Effector memory CD8-positive, alpha-beta T cell (primary cell): ENCODE results near the gene SORBS2.

ENCODE experiments used
- ATAC-seq: fragments of 150-1000 bp; cut with Tn5 transposase; replicated peaks from 2 replicates; pipeline ENCODE4 v1.10.0; 2021; ENCODE audit warnings: mild to moderate bottlenecking, moderate library complexity
- DNase-seq, 3 experiments: peaks; one replicate each; pipeline ENCODE4 v3.0.0; 2021
- H3K27ac Mint-ChIP-seq, 2 donors: one replicate each; pipeline ENCODE4 v1.8.0; 2022; ENCODE audit warnings: mild to moderate bottlenecking in 2 of 2, mixed read lengths in 2 of 2, moderate library complexity in 2 of 2
- H3K27me3 Mint-ChIP-seq, 2 donors: one replicate each; pipeline ENCODE4 v1.8.0; 2022; ENCODE audit warnings: mixed read lengths in 2 of 2
- H3K36me3 Mint-ChIP-seq: one replicate; pipeline ENCODE4 v1.8.0; 2022; ENCODE audit warnings: mild to moderate bottlenecking, moderate library complexity, mixed read lengths; ENCODE audit not compliant: insufficient read depth
- H3K4me1 Mint-ChIP-seq, 2 donors: one replicate each; pipeline ENCODE4 v1.8.0; 2022; ENCODE audit warnings: low read depth in 2 of 2, mixed read lengths in 2 of 2
- H3K4me3 Mint-ChIP-seq, 2 donors: one replicate each; pipeline ENCODE4 v1.8.0; 2022; ENCODE audit warnings: mild to moderate bottlenecking in 2 of 2, mixed read lengths in 2 of 2, moderate library complexity in 2 of 2
- H3K9me3 Mint-ChIP-seq, 2 donors: one replicate each; pipeline ENCODE4 v1.8.0; 2022; ENCODE audit warnings: mixed read lengths in 2 of 2

Gene SORBS2

GRCh38 chr4:185786422-185786821, 25.6 kb downstream of the SORBS2 start:
- no peaks in the 10 kb centered on the region for H3K4me1 Mint-ChIP-seq

GRCh38 chr4:185783574-185783973, 28.4 kb downstream of the SORBS2 start:
- Mint-ChIP-seq H3K9me3 (no peaks in the 10 kb centered on the region), H3K4me3 (no peak overlapping the region), H3K27me3 (peaks cover 16 to 35% of the 10 kb centered on the region in 2 donors), H3K4me1 (no peaks in the 10 kb centered on the region), H3K27ac (no peak overlapping the region), H3K36me3 (no peaks in the 10 kb centered on the region)
- ATAC-seq, result no peak
- no peak for DNase-seq

More at GRCh38 chr4:185786422-185786821, 25.6 kb downstream of the SORBS2 start:
- Mint-ChIP-seq H3K27me3 (peaks cover 18 to 32% of the 10 kb centered on the region in 2 donors), H3K36me3 (no peaks in the 10 kb centered on the region), H3K9me3 (no peaks in the 10 kb centered on the region), H3K4me3 (no peak overlapping the region), H3K27ac (no peak overlapping the region)
- DNase-seq, result no peak
- no peak for ATAC-seq

GRCh38 chr4:185782523-185782922, 29.5 kb downstream of the SORBS2 start:
- Mint-ChIP-seq H3K27me3 (peaks cover 16 to 29% of the 10 kb centered on the region in 2 donors), H3K27ac (no peak overlapping the region), H3K4me3 (no peak overlapping the region), H3K4me1 (no peaks in the 10 kb centered on the region), H3K9me3 (no peaks in the 10 kb centered on the region), H3K36me3 (no peaks in the 10 kb centered on the region)
- no peak for ATAC-seq
- no peak for DNase-seq

- H3K27me3 Mint-ChIP-seq, result peaks cover 10 to 22% of the 10 kb centered on the region in 2 donors
- ATAC-seq (no peak), DNase-seq (no peak)
- H3K4me1 Mint-ChIP-seq, result no peaks in the 10 kb centered on the region
- no peaks in the 10 kb centered on the region for H3K9me3 Mint-ChIP-seq
- H3K4me3 Mint-ChIP-seq, result no peak overlapping the region
- H3K27ac Mint-ChIP-seq, result no peak overlapping the region
- H3K36me3 Mint-ChIP-seq, result peaks cover 1% of the 10 kb centered on the region
Measured at GRCh38 chr4:185781555-185782215, 30.3 kb downstream of the SORBS2 start.

GRCh38 chr4:185780472-185780871, 31.5 kb downstream of the SORBS2 start:
- Mint-ChIP-seq H3K27me3 (peaks cover 10 to 15% of the 10 kb centered on the region in 2 donors), H3K4me1 (no peaks in the 10 kb centered on the region), H3K9me3 (no peaks in the 10 kb centered on the region), H3K36me3 (peaks cover 3% of the 10 kb centered on the region), H3K27ac (no peak overlapping the region), H3K4me3 (no peak overlapping the region)
- ATAC-seq (no peak), DNase-seq (no peak)

- Mint-ChIP-seq H3K36me3 (peaks cover 3% of the 10 kb centered on the region), H3K9me3 (no peaks in the 10 kb centered on the region), H3K4me3 (no peak overlapping the region), H3K27ac (no peak overlapping the region), H3K4me1 (no peaks in the 10 kb centered on the region), H3K27me3 (peaks cover 16 to 19% of the 10 kb centered on the region in 2 donors)
- ATAC-seq (no peak), DNase-seq (no peak)
Measured at GRCh38 chr4:185779517-185779916, 32.5 kb downstream of the SORBS2 start.

- no peak for DNase-seq
Measured at GRCh38 chr4:185778307-185778706, 33.7 kb downstream of the SORBS2 start.

GRCh38 chr4:185775792-185776555, 36.0 kb downstream of the SORBS2 start:
- peaks cover 0 to 5% of the 10 kb centered on the region in 2 donors for H3K9me3 Mint-ChIP-seq
- H3K4me3 Mint-ChIP-seq, result no peak overlapping the region
- peaks cover 6 to 27% of the 10 kb centered on the region in 2 donors for H3K27me3 Mint-ChIP-seq
- no peak for ATAC-seq
- no peak for DNase-seq
- no peak overlapping the region for H3K27ac Mint-ChIP-seq
- peaks cover 3% of the 10 kb centered on the region for H3K36me3 Mint-ChIP-seq
- H3K4me1 Mint-ChIP-seq, result no peaks in the 10 kb centered on the region

More at GRCh38 chr4:185778307-185778706, 33.7 kb downstream of the SORBS2 start:
- Mint-ChIP-seq H3K9me3 (no peaks in the 10 kb centered on the region), H3K27me3 (peaks cover 16 to 31% of the 10 kb centered on the region in 2 donors), H3K4me3 (no peak overlapping the region), H3K4me1 (no peaks in the 10 kb centered on the region), H3K27ac (no peak overlapping the region), H3K36me3 (peaks cover 3% of the 10 kb centered on the region)
- ATAC-seq, result no peak

- H3K27ac Mint-ChIP-seq, result no peak overlapping the region
- ATAC-seq, result no peak
- H3K9me3 Mint-ChIP-seq, result peaks cover 0 to 5% of the 10 kb centered on the region in 2 donors
Measured at GRCh38 chr4:185774845-185775680, 36.9 kb downstream of the SORBS2 start.

GRCh38 chr4:185774131-185774653, 37.8 kb downstream of the SORBS2 start:
- H3K27me3 Mint-ChIP-seq, result peaks cover 6 to 27% of the 10 kb centered on the region in 2 donors

More at GRCh38 chr4:185774845-185775680, 36.9 kb downstream of the SORBS2 start:
- DNase-seq, result no peak
- H3K27me3 Mint-ChIP-seq, result peaks cover 6 to 27% of the 10 kb centered on the region in 2 donors
- H3K4me1 Mint-ChIP-seq, result no peaks in the 10 kb centered on the region
- H3K36me3 Mint-ChIP-seq, result peaks cover 3% of the 10 kb centered on the region
- H3K4me3 Mint-ChIP-seq, result no peak overlapping the region

GRCh38 chr4:185773419-185773818, 38.6 kb downstream of the SORBS2 start:
- Mint-ChIP-seq H3K36me3 (peaks cover 3% of the 10 kb centered on the region), H3K27ac (no peak overlapping the region), H3K27me3 (peaks cover 6 to 27% of the 10 kb centered on the region in 2 donors), H3K4me1 (no peaks in the 10 kb centered on the region), H3K9me3 (peaks cover 0 to 5% of the 10 kb centered on the region in 2 donors), H3K4me3 (no peak overlapping the region)
- DNase-seq, result no peak
- ATAC-seq, result no peak

More at GRCh38 chr4:185774131-185774653, 37.8 kb downstream of the SORBS2 start:
- DNase-seq (no peak), ATAC-seq (no peak)
- Mint-ChIP-seq H3K4me3 (no peak overlapping the region), H3K27ac (no peak overlapping the region), H3K4me1 (no peaks in the 10 kb centered on the region), H3K9me3 (peaks cover 0 to 5% of the 10 kb centered on the region in 2 donors), H3K36me3 (peaks cover 3% of the 10 kb centered on the region)

GRCh38 chr4:185772391-185773093, 39.5 kb downstream of the SORBS2 start:
- H3K9me3 Mint-ChIP-seq, result peaks cover 0 to 5% of the 10 kb centered on the region in 2 donors
- ATAC-seq (no peak), DNase-seq (no peak)
- no peaks in the 10 kb centered on the region for H3K4me1 Mint-ChIP-seq
- H3K4me3 Mint-ChIP-seq, result no peak overlapping the region
- peaks cover 6 to 27% of the 10 kb centered on the region in 2 donors for H3K27me3 Mint-ChIP-seq
- no peak overlapping the region for H3K27ac Mint-ChIP-seq
- peaks cover 3% of the 10 kb centered on the region for H3K36me3 Mint-ChIP-seq
